Endothelial cell of umbilical vein (primary cell): ENCODE data around the gene MAP2K7. TPM values are rescaled to one million over a fixed set of nuclear protein-coding genes. Genes with fewer than 3 reads are reported as not detected.

Experiments
- BruUV-seq: library from RNA; stranded (reverse); fragments of 400-500 nt; replicated peaks from 2 replicates; lab custom pipeline; 2021; lab: Mats Ljungman, UMichigan
- CTCF ChIA-PET: fragments of 300-600, 350-600 bp; sonication (Branson Sonifier 250); formaldehyde crosslinking; loops from one replicate; lab custom pipeline; 2021; ENCODE audit warnings: antibody characterized with exemption, inconsistent platforms; lab: Charles Lee
- POLR2A ChIA-PET: fragments of 300-600, 350-600 bp; sonication (Branson Sonifier 250); formaldehyde crosslinking; loops from one replicate; lab custom pipeline; 2021; ENCODE audit warnings: antibody characterized with exemption, inconsistent platforms; lab: Charles Lee
- DNase-seq: peaks from one replicate; pipeline ENCODE4 v3.0.0-alpha.2; 2011; ENCODE audit warnings: low read depth, low spot score
- FAIRE-seq: peaks from 2 replicates; lab custom pipeline; 2011; peaks lifted over from hg19 to GRCh38; lab: Jason Lieb, UNC
- H2AFZ ChIP-seq: 2 replicates; pipeline ENCODE4 v1.6.0; 2012; ENCODE audit warnings: low read depth, low read length, control low read depth, inconsistent platforms
- H3K27ac ChIP-seq: 2 replicates; pipeline ENCODE4 v1.5.1; 2011; ENCODE audit warnings: low read depth, mild to moderate bottlenecking, control low read depth, low read length, moderate library complexity; ENCODE audit not compliant: insufficient read depth
- H3K27me3 ChIP-seq, 2 experiments: 2 replicates each; pipeline versions ENCODE4 v1.6.0 to v1.6.1; 2011; ENCODE audit warnings: low read length in 2 of 2, mixed read lengths in 1 of 2; ENCODE audit not compliant: control insufficient read depth in 2 of 2, insufficient read depth in 2 of 2
- H3K36me3 ChIP-seq, 2 experiments: 2 replicates in 1 of 2; 3 replicates in 1 of 2; pipeline ENCODE4 v1.5.1; 2011; ENCODE audit warnings: low read length in 2 of 2, mild to moderate bottlenecking in 1 of 2, moderate library complexity in 1 of 2; ENCODE audit not compliant: control insufficient read depth in 2 of 2, insufficient read depth in 2 of 2; ENCODE audit errors: extremely low read depth in 1 of 2
- H3K4me1 ChIP-seq: 3 replicates; pipeline ENCODE4 v1.5.1; 2011; ENCODE audit warnings: mild to moderate bottlenecking, low read length; ENCODE audit not compliant: control insufficient read depth, insufficient read depth; ENCODE audit errors: extremely low read depth
- H3K4me2 ChIP-seq: 2 replicates; pipeline ENCODE4 v1.6.1; 2011; ENCODE audit warnings: low read length, control low read depth, mixed read lengths; ENCODE audit not compliant: insufficient read depth
- H3K4me3 ChIP-seq, 3 experiments: fragments of 200-600 bp in 1 of 3; sonication (generic), shearing (Covaris generic) in 1 of 3; replicated peaks in 1 of 3; 2 replicates each; pipeline ENCODE4 v1.5.1; 2011 to 2016; ENCODE audit warnings: control low read depth in 3 of 3, low read length in 3 of 3, mild to moderate bottlenecking in 2 of 3, inconsistent platforms in 1 of 3, low read depth in 1 of 3, moderate library complexity in 1 of 3; ENCODE audit not compliant: insufficient read depth in 1 of 3
- H3K79me2 ChIP-seq: 2 replicates; pipeline ENCODE4 v1.6.0; 2012; ENCODE audit warnings: low read length, inconsistent platforms; ENCODE audit not compliant: control insufficient read depth, insufficient read depth
- H3K9ac ChIP-seq: replicated peaks from 2 replicates; pipeline ENCODE3; 2011; ENCODE audit warnings: low read length, control low read depth; ENCODE audit not compliant: insufficient read depth; ENCODE audit errors: extremely low read depth
- H3K9me1 ChIP-seq: replicated peaks from 3 replicates; pipeline ENCODE4 v1.6.0; 2011; ENCODE audit warnings: mild to moderate bottlenecking, low read length; ENCODE audit not compliant: control insufficient read depth, insufficient read depth; ENCODE audit errors: extremely low read depth
- H3K9me3 ChIP-seq: replicated peaks from 2 replicates; pipeline ENCODE4 v1.5.1; 2012; ENCODE audit warnings: low read length, inconsistent platforms; ENCODE audit not compliant: control insufficient read depth, insufficient read depth
- H4K20me1 ChIP-seq: replicated peaks from 2 replicates; pipeline ENCODE3; 2011; ENCODE audit warnings: mild to moderate bottlenecking, low read length; ENCODE audit not compliant: control insufficient read depth, insufficient read depth; ENCODE audit errors: extremely low read depth
- CTCF ChIP-seq, 2 donors: IDR thresholded peaks; 1 replicate in 1 of 2; 2 replicates in 1 of 2; pipeline ENCODE4 v1.5.1; 2011; ENCODE audit warnings: low read length in 2 of 2, mild to moderate bottlenecking in 2 of 2, moderate library complexity in 2 of 2, control low read depth in 1 of 2, inconsistent platforms in 1 of 2, low read depth in 1 of 2; ENCODE audit not compliant: insufficient read depth in 1 of 2; ENCODE audit errors: extremely low read depth in 1 of 2
- EZH2 ChIP-seq: IDR thresholded peaks from 2 replicates; pipeline ENCODE4 v1.6.1; 2012; ENCODE audit warnings: borderline replicate concordance, low read depth, mild to moderate bottlenecking, moderate library complexity, low read length, inconsistent platforms; ENCODE audit not compliant: severe bottlenecking
- GATA2 ChIP-seq: IDR thresholded peaks from 2 replicates; pipeline ENCODE4 v1.7.0; 2011; ENCODE audit warnings: low read depth, mild to moderate bottlenecking, moderate library complexity, mixed read lengths, low read length; ENCODE audit not compliant: insufficient read length, insufficient read depth
- MYC ChIP-seq: IDR thresholded peaks from one replicate; pipeline ENCODE4 v1.6.1; 2011; ENCODE audit warnings: mild to moderate bottlenecking, low read depth, low read length
- POLR2AphosphoS5 ChIP-seq: IDR thresholded peaks from 2 replicates; pipeline ENCODE4 v1.6.1; 2012; ENCODE audit warnings: low read depth, mild to moderate bottlenecking, control low read depth, low read length, moderate library complexity; ENCODE audit not compliant: insufficient read depth
- dilution Hi-C: fragments of 300-500 bp; cut with MboI; formaldehyde crosslinking; loops from one replicate; pipeline ENCODE4 v1.15.0; 2019; ENCODE audit warnings: low sequenced_read_pairs; ENCODE audit not compliant: extremely low pct_ligation_motif_present
- intact Hi-C: fragments of 100-400 bp; cut with micrococcal nuclease; formaldehyde crosslinking; loops from one replicate; pipeline ENCODE4 v1.10.0; 2022
- polyA plus RNA-seq, 4 experiments: library from polyadenylated mRNA; depleted of rRNA in 3 of 4; stranded (reverse) in 3 of 4; unstranded in 1 of 4; fragments of >200 nt; gene quantifications; 2 replicates each; pipeline versions ENCODE4 v1.2.1 to v1.2.3, GENCODE V29; 2011 to 2012; ENCODE audit warnings: missing spikeins in 1 of 4
- total RNA-seq: library from RNA; stranded (reverse); gene quantifications from 2 replicates; pipeline ENCODE4 v1.2.3, GENCODE V29; 2021

Gene MAP2K7
- total and polyA plus RNA-seq, 2 donors (not counting 3 experiments of a cell fraction or from before 2014, with no cell fraction given): 13.8 to 36.0 TPM

GRCh38 chr19:7916103-7916954 lies 12.7 kb downstream of the MAP2K7 start:
- FAIRE-seq: no peak
- Histone ChIP-seq H3K27ac (no peak overlapping the region), H4K20me1 (no peaks in the 10 kb centered on the region), H3K4me2 (peak overlapping the region; percentile 44), H3K27me3 (peaks cover 18 to 31% of the 10 kb centered on the region in 2 experiments), H3K9me3 (no peaks in the 10 kb centered on the region), H3K9me1 (no peaks in the 10 kb centered on the region), H3K79me2 (no peaks in the 10 kb centered on the region), H3K4me1 (peaks cover 17% of the 10 kb centered on the region), H3K36me3 (peaks cover 0 to 9% of the 10 kb centered on the region in 2 experiments), H3K4me3 (peak overlapping the region in 1 of 3 experiments; percentile 24), H2AFZ (peak overlapping the region; percentile 46), H3K9ac (no peak overlapping the region)
- intact Hi-C loops: no loop called here
- no peak for DNase-seq
- no TSS peak for BruUV-seq
- ChIA-PET CTCF (interaction anchor here (0.7 to 2.4 kb wide), 8 partner anchors 13 to 348 kb away, joined by 3 to 11 read pairs (median 5); partner anchors contain the start of gene MAP2K7), POLR2A (no interaction called here)
- dilution Hi-C loops: no loop called here
- TF ChIP-seq GATA2 (no peak), MYC (no peak), EZH2 (peak; percentile 94), CTCF (IDR thresholded peaks at IDR 0.05; ENCODE audit: extremely low read depth in 1 of 2, insufficient read depth in 1 of 2, low read depth in 1 of 2, low read length in 2 of 2) (peak in 1 of 2 donors; percentile 3), POLR2AphosphoS5 (no peak)
